Myocyte (in vitro differentiated cells): ENCODE measurements around the gene EFCAB10. TPM values are rescaled to one million over a fixed set of nuclear protein-coding genes. Genes with fewer than 3 reads are reported as not detected.
A peak's percentile ranks its signal among the peaks of the same experiment; 100 is the strongest.

Experiments
- DNase-seq: peaks from one replicate; pipeline ENCODE4 v3.0.0-alpha.2; 2012; ENCODE audit warnings: low read depth
- polyA plus RNA-seq: library from polyadenylated mRNA; unstranded; fragments of >200 nt; gene quantifications from one replicate; pipeline ENCODE4 v1.2.1, GENCODE V29; 2012; ENCODE audit warnings: missing spikeins
- total RNA-seq: library from RNA; depleted of rRNA; stranded (reverse); fragments of >200 nt; gene quantifications from 2 replicates; pipeline ENCODE4 v1.2.3, GENCODE V29; 2014

The EFCAB10 gene
- total RNA-seq = 0.42 TPM in 1 of 2 replicates, not detected in the other
- polyA plus RNA-seq = 0.50 TPM

- DNase-seq = peak; percentile 60
Observed at GRCh38 chr7:105581066-105581811, at the start of gene EFCAB10. Gene EFCAB10 (minus strand): TSS chr7:105581493. CDS start chr7:105581463, 30 bp downstream.

- DNase-seq = no peak
Observed at GRCh38 chr7:105625986-105626385, 44.7 kb upstream of the EFCAB10 start.

- no peak for DNase-seq
Observed at GRCh38 chr7:105623906-105624305, 42.6 kb upstream of the EFCAB10 start.

DNA sequence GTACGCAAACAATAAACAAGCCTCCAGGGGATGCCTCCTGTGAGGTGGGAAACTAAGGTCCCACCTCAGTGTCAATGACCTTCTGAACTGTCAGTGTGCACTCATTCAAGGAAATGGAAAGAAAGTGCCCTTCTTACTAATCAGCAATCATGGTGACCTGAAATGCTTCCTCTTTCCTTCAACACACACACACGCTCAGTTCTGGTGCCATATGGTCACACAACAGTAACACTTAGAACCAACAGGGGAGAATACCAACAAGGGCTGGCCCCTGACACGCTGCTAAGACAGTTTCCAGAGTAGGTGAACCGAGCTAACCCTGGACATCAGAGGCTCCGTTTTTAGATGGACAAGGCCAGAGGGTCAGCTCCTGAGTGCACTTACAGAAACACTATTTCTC lies 42.1 kb upstream of the EFCAB10 start:
- DNase-seq = no peak

DNA sequence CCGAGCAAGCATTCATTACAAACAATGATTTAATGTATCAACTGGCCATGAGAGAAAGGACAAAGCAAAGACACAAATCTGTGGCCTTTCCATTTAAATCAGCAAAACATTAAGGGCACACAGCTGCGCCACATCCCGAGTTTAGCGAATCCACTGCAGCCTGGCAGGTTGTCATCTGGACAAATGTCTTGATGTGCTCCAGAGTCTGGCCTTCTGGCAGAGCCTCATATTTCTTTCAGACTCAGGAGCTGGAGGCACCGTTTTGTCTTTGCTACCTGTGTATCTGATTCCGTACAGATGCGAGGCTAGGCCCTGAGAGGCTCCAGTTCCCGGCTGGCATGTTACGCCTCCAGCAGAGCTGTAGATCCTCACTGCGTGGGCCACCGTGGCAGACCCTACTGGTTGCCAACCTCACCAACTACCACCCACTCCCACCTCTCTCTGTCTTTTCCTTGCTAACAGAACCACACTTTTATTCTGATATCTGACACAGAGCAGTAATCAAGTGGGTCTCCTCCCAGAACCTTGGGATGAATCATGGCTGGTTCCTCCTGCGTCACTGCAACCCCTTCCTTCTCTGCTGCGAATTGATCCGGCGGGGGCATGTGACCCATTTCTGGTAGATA lies 40.9 kb upstream of the EFCAB10 start:
- no peak for DNase-seq

- DNase-seq = peak; percentile 46
Observed at GRCh38 chr7:105621617-105622016, 40.3 kb upstream of the EFCAB10 start.

DNA sequence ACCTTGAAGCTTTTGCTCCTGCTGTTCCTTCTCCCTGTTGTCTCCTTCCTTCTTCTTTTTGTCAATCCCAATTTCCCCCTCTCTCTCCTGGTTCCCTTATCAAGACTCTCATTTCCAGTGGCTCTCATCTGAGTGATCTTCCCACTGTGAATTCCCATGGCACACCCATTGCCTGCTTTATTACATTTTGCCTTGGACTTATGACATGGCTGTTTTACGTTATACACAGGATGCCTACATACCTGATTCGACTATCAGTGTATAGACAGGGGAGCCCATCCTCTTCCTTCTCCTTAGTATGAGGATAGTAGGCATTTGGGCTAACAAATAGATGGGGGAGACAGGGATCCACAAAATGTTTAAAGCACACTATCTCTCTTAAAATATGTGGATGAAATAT lies 39.9 kb upstream of the EFCAB10 start:
- DNase-seq = no peak

DNA sequence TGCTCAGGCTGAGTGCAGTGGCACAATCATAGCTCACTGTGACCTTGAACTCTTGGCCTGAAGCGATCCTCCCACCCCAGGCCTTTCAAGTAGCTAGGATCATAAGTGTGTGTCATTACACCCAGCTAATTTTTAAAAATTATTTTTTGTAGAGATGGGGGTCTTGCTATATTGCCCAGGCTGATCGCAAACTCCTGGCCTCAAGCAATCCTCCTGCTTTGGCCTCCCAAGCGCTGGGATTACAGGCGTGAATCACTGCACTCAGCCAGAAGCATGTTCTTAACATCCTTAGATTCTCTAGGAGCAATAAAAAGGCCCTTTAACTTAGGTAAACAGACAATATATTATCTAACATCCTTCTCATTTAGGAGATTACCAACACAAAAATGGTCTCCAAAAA lies 38.3 kb upstream of the EFCAB10 start:
- no peak for DNase-seq

DNA sequence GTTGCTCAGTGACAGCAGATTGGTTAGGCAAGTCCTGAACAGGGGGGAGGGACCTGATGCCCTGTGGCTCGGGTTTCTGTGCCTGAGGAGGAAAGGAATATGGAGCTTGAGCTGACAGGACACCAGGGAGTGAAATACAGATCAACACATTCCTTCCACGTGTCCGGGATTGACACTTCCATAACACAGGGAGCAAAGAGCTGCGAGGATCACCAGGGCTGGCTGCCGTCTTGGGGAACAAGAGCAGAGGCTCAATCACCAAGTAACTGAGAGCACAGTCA lies 36.7 kb upstream of the EFCAB10 start:
- no peak for DNase-seq

GRCh38 chr7:105617280-105618015 lies 36.2 kb upstream of the EFCAB10 start:
- no peak for DNase-seq

GRCh38 chr7:105614341-105614840 lies 33.1 kb upstream of the EFCAB10 start:
- no peak for DNase-seq

- DNase-seq = no peak
Observed at GRCh38 chr7:105613611-105614330, 32.5 kb upstream of the EFCAB10 start.

GRCh38 chr7:105612806-105613205 lies 31.5 kb upstream of the EFCAB10 start:
- DNase-seq = no peak

GRCh38 chr7:105611856-105612775 lies 30.8 kb upstream of the EFCAB10 start:
- no peak for DNase-seq

DNA sequence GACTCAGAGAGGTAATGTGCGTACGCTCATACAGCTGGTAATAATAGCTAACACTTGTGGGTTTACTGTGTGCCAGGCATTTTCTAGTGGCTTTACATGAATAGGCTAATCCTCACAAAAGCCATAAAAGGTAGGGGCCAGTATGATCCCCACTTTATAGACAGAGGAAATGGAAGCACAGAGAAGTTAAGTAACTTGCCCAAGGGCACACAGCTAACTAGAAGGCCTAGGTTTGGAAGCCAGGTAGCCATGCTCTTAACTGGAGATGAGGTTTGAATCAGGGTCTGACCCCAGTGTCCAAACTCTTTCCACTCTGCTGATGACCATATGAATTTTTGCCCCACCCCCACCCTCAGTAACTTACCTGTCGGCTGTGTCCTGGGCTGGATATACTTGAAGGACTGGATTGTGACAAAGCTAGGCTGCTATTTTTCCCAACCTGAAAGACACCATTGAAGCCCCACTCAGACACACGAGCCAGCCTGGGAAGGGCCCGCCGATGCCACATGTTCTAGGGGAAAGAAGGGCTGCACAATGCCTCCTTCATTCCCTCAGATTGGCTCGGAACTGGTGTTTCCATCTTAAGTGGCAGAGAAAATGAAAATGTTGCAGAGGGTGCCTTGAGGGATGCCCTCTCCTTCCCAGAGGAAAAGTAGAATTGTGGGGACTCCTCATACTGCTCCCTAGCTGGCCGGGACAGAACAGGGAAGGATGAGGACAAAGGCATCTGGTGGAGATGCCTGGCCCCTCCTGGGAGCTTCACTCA lies 29.1 kb upstream of the EFCAB10 start:
- DNase-seq = no peak

- no peak for DNase-seq
Observed at GRCh38 chr7:105602325-105603305, 21.3 kb upstream of the EFCAB10 start.

DNA sequence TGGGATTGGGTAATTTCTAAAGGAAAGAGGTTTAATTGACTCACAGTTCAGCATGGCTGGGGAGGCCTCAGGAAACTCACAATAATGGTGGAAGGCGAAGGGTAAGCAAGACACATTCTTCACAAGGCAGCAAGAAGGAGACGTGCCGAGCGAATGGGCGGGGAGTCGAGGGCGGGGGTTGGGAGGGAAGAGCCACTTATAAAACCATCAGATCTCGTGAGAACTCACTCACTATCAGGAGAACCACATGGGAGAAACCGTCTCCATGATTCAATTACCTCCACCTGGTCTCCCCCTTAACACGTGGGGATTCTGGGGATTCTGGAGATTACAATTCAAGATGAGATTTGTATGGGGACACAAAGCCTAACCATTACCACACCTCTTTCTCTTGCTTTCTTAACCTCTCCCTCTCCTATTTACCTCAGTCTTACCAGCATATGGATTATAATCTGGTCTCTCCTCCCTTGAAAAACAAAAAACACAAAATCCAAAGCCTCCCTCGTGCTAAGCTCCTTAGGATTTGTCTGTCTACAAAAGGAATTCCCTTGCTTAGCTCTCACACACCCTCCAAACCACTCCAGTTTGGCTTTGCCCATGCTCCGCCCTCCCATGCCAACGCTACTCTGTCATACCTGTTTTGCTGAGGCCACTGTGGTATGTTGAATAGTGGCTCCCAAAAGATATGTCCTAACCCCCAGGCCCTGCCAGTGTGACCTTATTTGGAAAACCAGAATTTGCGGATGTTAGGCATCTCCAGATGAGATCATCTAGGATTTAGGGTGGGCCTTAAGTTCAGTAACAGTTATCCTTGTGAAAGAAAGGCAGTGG lies 19.6 kb upstream of the EFCAB10 start:
- DNase-seq = peak; percentile 61

- no peak for DNase-seq
Observed at GRCh38 chr7:105599551-105599950, 18.3 kb upstream of the EFCAB10 start.
